GM21360 (cell line): ENCODE data around the gene RAD51B.

ENCODE experiments used
- ATAC-seq: cut with Tn5 transposase; IDR thresholded peaks from one replicate; pipeline ENCODE4 v1.9.1; 2021; ENCODE audit warnings: mild to moderate bottlenecking, moderate library complexity; ENCODE audit not compliant: unreplicated experiment

The RAD51B gene

DNA sequence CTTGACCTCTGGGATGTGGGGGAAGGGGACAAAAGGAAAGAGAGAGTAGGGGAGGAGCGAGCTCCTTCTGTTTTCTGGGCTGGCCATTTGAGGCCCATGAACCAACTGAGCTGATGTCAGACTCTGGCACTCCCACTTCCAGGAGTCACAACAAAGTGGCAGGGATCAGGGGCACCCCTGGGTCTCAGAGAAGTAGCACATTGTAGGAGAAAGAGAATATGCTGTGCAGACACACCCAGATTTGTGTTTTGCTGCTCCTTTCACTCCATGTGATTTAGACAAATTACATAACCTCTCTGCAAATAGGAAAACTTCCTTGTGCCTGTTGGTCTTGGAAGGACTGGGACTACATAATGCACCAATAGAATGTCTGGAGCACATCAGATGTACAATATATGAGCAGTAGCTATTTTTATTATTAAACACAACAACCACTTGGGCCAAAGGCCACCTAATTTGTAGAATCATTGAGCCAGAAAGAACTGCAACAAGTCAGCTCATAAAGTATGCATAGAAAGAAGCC, 707.8 kb downstream of the RAD51B start:
- ATAC-seq = no peak

DNA sequence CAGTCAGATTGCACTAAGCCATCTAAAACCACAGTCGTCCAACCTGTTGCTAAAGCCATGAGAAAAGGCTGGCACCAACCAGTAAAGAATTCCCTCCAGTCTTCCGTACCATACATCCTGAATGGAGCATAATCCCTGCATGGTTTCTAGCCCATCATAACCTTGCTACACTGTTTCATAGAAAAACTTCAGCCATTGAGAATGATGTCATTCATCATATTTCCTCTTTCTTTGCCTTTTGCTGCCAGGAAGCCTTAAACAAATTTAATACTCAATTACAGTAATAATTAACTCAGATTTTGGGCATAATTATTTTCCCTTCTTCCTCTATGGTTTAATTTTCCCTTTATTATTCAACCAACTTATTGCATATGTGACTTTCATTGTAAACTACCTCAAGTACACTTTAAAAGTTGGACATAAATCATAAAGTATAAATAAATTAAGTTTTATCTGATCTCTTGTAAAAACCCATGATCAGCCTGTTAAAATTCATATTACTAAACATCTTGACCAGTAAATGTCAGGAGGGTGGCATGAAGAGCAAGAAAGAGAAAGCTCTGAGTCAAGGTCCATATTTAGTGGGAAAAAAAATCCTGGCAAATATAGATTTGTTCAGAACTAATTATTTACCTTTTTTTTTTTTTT, 708.6 kb downstream of the RAD51B start:
- ATAC-seq = no peak

DNA sequence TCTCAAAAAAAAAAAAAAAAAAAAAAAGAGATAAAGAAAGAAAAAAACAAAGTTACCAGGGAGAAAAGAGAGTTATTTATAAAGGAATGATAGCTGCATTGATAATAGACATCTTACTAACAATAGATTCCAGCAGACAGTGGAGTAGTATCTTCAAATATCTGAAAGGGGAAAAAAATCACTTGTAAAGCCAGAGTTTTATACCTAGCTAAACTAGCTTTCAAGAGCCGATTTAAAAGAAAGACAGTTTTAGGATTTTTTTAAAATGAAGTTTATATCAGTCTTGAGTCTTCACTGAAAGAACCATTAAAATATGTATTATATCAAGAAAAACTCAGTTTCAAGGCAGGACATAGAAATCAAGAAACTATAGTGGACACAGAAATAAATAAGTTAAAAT, 710.9 kb downstream of the RAD51B start:
- ATAC-seq = no peak

DNA sequence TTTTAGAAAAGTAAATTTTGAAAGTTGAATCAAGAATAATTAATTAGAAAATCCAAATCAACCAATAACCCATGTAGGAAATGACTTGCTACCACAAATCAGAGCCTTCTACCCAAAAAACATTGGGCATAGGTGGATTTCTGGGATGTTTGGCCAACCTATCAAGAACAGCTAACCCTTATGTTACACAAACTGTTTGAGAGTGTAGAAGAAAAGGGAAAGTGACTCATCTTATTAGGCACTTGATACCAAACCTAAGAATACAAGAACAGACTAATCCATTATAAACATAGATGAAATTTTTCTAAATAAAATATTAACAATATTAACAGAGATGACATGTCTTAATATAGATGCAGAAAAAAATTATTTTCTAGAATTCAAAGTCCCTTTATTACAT, 712.9 kb downstream of the RAD51B start:
- no peak for ATAC-seq

DNA sequence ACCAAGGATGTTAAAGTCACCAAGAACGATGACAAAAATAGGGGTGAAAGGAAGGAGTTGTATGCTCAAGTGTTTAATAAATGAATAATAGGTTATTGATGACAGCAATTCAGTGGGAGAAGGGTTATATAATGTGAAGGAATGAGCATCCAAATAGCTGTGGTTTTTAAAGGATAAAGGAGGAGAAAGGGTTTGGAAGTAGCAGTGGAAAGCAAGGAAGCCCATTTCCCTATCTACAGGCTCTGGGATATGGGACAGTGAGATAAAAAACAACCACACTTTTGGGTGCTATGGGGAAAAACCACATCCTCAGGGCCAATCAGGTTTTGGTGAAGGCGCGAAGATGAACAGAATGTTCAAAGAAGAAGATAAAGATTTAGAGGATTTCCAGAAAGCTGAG, 714.7 kb downstream of the RAD51B start:
- no peak for ATAC-seq

DNA sequence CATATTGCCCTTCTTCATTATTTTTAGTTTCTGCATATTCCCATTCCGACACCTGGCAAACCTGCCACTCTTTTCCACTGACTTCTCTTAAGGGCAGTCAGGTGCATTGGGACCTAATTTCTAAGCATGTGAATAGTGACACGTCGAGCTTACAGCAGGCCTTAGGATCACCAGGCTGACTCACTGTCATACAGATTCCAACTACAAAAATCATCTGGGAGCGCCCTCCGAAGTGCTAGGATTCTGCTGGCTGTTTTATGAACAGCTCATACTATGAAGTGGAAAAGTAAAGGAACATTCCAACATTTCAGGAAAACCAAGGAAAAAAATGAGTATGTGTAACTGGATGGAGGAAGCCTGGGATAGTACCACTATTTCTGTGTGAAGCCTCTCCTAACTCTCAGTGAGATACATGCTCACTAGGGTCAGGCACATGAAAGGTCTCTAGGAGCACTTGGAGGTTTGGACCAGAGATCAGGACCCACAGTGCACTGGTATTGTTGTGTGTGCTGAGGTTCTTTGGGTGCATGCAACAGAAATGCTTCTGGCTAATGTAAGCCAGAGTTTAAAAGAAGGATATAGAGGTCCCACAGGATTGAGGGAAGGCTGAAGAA, 715.9 kb downstream of the RAD51B start:
- ATAC-seq = no peak

DNA sequence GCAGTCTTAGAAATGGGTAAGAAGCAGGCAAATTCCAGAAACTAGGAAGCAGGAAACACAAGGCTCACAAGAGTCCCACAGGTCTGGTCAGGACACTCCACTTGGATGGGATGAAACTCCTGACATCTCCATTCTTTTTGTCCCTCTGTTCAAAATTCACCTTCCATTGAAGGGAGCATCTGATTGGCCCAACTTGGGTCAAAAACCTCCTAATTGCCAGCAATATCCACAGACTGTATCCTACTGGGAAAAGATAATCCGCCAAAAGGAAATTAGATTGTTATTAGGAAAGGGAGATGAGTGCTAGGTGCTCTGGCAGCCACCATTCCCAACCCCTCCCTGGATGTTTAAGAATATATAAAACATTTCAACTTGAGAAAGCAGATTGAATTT, 716.4 kb downstream of the RAD51B start:
- ATAC-seq = no peak

DNA sequence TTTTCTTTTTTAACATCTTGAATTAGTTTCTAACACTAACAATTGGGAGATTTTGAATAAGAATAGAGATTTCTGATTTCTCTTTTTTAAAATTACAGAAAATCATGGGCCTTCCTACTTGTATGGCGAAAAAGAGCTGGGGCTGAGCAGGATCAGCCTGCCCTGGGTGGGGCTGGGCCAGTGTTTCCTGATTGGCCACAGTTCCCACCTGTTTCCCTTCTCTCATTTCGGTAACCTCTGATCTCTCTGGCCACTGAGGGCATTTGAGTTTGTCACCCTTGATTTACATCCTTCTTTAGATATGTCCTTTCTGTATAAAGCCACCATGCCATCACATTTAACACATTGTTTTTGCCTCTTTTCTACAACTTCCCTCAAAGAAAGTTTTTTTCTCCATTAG, 719.1 kb downstream of the RAD51B start:
- ATAC-seq = no peak

DNA sequence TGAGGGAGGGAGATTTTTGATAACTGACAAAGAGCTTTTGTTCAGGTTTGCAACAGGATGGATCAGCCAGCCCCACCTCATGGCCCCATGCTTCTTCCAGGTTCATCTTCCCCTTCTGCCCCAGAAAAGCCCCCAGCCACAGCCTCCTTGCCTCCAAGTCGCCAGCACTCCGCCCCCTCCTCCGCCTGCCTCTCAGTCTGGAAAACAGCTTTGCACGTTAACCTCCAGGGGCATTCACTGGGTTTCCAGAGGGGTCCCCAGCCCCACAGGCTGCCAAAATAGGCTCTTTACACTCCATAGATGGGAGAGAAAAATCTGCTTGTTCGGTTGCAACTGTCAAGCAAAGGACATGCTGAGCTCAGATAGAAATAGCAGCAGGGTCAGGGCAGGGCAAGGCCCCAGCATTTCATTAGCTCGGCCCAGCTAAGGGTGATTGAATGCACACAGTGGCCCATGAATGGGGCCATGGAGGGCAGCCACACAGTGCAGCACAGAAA, 719.7 kb downstream of the RAD51B start:
- no peak for ATAC-seq

DNA sequence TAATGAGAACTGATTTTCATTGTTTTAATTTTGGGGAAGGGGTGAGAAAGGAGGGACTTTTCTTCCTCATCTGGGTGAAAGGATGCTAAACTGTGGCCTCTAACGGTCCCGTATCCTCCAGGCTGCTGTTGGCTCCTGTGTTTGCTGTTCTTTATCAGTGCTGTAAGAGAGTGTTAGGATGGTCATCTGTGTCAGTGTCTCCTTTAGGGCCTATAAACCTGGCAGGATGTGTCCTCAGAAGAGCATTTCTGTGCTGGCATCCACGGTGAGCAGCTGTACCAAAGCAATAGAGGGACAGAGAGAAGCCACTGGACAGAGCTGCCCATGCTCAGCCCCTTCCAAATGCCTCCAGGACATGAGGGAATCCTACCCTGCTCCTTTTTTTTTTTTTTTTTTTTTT, 720.2 kb downstream of the RAD51B start:
- ATAC-seq = no peak

DNA sequence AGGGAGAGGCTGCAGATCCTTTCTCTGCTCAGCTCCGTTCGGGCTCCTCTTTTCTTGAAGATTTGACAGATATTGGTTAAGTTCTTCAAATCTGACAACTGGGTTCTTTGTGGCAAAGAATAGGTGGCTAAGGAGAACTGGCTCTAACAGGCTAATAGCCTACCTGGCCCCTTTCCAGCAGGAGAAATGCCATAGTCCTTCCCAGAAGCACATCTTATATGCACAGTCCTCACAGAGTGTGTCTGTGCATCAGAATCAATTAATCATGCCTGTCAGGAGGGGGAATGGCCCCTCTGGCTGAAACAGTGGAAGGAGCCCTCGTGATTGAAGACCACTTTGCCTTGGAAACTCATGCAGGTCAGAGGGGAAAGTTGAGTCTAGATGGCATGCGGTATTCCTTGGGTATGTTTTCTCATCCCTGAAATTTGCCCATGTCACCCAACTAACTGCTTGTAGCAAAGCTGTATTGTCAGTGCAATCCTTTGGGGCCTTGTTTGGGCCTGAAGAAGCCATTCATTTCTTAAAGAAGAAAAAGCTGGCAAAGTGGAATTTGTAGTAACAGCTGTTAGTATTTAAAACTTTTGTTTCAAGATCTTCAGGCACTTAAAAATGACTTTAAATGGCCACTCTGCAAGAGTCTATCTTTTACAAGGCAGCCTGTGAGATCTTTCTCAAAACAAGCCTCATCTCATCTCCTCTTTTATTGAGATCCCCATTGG, 721.8 kb downstream of the RAD51B start:
- no peak for ATAC-seq

DNA sequence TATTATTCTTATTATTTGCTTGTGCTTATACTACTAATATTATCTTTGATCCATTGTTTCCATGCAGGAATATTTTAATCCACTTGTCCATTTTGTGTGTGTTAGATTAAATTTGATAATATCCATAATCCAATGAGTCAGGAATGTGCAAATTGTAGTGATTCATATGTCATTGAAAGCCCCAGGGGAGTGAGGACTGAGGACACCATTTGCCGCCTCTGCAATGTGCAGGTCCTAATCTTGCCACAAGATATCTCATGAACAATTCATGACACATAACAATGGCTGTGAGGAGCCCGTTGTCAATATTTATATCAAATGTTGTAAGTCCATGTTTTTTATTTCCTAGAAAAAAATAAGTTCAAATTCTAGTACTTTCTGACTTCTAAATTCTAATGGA, 722.8 kb downstream of the RAD51B start:
- no peak for ATAC-seq

DNA sequence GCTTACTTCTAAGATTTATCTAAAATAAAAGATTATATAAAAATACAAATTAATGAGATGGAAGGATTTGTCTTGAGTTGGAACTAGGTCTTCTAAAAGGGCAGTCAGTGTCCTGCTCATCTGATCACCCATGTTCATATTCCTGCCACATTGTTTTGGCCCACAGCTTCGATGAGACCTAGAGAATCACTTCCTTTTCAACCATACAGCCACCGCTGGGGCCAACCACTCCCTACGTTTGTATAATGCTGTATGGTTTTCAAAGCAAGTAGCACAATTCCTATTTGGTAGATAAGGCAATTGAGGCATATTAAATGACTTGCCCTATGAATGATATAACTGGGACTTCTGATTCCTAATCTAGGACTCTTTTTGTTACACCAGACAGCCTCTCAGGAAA, 723.9 kb downstream of the RAD51B start:
- no peak for ATAC-seq

DNA sequence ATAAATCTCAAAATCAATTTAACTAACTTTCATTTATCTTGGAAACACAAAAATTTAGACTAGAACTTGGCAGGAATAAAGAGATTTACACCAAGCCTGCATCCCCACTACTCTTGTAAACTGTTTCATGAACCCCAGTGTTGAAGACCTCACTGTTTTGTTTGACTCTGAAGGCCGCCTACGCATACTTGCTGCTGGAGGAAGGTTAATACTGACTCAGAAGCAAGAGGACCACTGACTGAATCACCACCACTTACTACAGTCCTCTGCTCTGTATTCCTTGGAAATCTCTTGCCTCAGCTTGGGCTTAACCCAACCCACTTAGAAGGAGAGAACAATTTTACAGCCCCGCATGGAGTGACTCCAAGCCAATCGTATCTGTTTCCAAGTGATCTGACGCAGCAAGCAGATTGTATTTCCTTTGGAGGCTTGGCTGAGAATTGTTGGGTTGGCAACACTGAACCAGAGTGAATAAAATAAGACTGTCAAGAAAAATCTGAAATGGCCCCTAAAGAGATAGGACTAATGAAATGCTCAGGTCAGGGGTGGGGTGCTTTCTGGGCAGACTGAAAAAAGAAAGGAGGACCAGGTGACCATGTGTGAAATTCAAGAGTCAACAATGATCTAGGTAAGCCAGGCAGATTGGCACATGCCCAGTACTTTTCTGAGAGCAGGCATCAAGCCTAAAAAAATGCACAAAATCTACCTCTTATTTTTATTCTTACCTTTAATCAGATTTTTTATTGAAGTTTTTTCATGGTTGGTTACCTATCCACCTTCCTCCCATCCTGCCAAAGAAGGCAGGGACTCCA, 724.7 kb downstream of the RAD51B start:
- ATAC-seq = no peak

DNA sequence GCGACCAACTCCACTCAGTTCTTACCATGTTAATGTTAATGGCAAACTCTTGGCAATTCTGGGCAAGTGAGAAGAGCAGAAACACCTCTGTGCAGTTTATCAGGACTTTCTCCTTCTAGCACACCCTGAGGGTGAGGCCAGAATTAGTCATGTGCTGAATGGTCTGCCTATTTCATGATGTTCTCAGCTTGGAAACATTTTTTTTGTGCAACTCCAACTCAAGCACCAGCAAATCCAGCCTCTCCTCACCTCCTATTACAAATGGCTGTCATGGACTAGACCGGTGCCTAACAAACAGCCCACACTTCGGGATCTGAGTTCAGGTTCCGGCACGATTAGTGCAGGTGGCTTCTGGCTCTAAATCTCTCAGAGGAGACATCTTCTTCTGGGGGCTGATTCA, 727.3 kb downstream of the RAD51B start:
- ATAC-seq = no peak

DNA sequence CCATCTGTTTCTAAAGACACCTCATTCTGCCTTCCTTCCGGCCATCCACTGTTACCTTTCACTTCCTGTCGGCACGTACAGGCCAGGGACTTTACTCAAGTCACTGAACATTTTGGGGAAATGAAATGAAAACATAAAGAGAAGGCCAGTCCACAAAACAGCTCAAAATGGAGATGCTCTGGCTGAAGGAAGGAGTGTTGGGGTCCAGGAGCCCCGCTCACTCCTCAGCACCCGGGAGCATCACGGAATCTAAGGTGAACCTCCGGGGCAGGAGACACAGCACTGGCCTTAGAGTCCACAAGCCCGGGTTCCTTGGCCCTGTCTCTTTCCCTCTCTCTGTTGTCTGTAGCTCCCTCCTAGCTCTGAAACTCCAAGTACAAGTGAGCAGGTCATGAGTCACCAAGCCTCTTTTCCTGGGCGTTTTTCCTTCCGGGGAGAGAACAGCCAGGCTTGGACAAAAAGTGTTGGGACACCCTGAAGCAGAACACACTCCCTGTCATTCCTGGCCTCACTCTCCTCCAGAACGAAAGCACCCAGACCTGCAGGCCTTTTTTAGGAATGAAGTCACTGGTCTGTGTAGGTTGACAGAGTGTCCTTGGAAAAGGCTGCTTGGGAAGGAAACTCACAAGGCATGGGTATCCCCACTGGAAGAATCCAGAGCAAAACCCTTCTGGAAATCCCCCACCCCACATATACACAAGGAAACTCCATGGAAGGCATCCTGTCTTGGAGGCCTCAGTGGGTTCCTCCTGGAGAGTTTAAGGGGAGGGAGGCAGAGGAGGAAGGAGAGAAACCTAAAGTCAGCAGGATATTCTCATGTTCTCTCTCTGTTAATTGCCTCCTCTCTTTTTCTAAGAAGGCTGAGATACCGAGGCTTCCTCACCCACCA, 728.0 kb downstream of the RAD51B start:
- ATAC-seq = no peak

DNA sequence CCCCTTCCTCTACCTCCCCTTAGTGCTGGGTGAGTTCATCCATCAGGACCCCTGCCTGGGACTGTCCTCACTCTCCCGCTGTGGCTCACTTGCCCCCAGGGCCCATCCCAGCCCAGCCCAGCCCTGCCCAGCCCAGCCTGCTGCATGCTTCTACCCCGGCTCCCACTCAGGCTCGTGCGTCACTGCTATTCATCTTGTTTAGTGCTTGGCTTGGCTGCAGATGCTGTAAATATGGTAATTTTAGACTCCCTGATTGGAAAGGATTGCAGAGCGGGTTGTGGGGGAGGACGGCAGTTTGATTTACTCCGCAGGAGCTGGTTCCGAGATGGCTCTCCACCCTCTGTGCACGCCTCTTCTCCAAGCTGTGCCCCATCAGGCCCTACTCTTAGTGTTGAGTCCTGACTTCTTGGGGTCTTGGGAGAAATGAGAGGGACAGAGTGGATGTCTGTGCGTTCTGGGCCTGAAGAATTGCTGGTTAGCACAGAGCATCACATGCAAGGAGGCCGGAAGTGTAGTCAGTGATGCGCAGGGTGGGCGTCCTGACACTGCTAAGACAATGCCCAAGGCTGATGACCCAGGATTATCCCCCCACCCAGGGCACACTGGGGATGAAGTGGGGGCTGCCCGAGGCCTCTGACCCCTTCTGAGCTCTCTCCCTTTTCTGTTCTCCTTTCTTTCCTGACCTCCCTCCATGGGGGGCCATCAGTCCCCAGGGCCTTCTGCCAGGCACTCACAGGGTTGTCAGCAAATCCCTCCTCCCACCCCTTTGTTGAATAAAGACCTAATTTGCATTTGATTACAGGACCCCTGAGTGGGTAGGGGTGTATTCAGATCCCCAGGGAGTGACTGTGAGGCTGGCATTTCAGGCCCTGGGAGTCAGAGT, 728.9 kb downstream of the RAD51B start:
- ATAC-seq = no peak

DNA sequence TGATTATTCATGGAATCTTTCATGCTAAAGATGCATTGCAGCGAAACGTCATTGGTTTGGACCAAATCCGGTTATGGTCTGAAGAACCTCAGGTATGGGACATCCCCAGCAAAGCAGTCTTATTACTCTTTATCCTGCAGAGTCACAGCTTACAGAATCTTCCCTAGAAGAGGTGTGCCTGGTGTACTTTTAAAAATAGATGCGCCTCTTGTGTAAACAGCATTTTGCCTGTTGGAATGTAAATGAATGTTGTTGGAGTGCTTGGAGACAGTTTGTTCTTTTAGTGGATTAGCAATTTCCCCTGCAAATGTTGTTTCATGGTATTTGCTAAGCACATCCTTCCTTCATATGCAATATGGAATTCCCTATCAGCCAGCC, 730.7 kb downstream of the RAD51B start:
- ATAC-seq = no peak

DNA sequence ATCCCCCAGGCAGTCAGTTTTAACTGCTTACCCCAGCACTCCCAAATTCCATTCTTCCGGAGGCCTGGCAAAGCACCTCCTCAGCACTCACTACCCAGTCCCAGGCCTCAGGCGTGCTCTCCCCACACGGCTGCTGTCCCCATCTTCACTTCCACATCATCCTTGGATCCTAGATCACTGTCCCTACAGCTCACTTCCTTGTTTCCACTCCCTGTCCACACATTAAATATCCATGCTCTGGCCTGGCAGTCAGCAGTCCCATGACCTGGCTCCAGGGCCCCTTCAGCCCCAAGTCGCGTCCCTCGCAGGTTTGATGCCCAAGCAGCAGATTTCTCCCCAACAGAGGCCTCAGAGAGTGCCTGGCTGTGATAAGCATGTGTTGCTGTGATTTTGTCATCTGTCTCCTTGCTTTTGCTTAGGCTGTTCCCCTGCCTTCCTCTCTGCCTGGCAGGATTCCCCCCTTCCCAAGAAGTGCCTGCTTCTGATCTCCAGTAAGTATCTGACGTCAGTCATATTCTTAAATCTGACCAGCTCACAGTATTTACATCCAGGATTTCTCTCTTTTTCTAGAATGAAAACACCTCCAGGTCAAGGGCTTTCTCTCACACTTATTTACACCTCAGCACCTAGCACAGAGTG, 731.6 kb downstream of the RAD51B start:
- no peak for ATAC-seq
